ENCODE results near the gene MYL3.

Gene MYL3

GRCh38 chr3:46864061-46864881, 1.0 kb upstream of the MYL3 start:
- no peak overlapping the region for H3K4me3 Mint-ChIP-seq
- no peak overlapping the region for H3K27ac Mint-ChIP-seq
- H3K9me3 Mint-ChIP-seq: no peaks in the 10 kb centered on the region
- no peak for TF ChIP-seq CTCF (IDR thresholded peaks at IDR 0.05)
- H3K27me3 Mint-ChIP-seq (ENCODE audit: low read depth, poor library complexity): no peaks in the 10 kb centered on the region
- H3K36me3 Mint-ChIP-seq (ENCODE audit: low read depth): no peaks in the 10 kb centered on the region
- no peak for DNase-seq
- H3K4me1 Mint-ChIP-seq: peaks cover 39% of the 10 kb centered on the region

- Mint-ChIP-seq H3K9me3 (no peaks in the 10 kb centered on the region), H3K4me3 (no peak overlapping the region)
Measured at GRCh38 chr3:46862369-46863025, 747 bp downstream of the MYL3 start.

GRCh38 chr3:46861605-46862368, 1.5 kb downstream of the MYL3 start:
- no peak for DNase-seq
- no peaks in the 10 kb centered on the region for H3K9me3 Mint-ChIP-seq
- no peaks in the 10 kb centered on the region for H3K36me3 Mint-ChIP-seq (ENCODE audit: low read depth)
- no peak overlapping the region for H3K27ac Mint-ChIP-seq
- H3K4me3 Mint-ChIP-seq: no peak overlapping the region
- H3K27me3 Mint-ChIP-seq (ENCODE audit: low read depth, poor library complexity): peaks cover 2% of the 10 kb centered on the region
- TF ChIP-seq CTCF (IDR thresholded peaks at IDR 0.05): no peak
- H3K4me1 Mint-ChIP-seq: peaks cover 38% of the 10 kb centered on the region

More at GRCh38 chr3:46862369-46863025, 747 bp downstream of the MYL3 start:
- TF ChIP-seq CTCF (IDR thresholded peaks at IDR 0.05): no peak
- H3K27ac Mint-ChIP-seq: no peak overlapping the region
- no peak for DNase-seq
- peaks cover 41% of the 10 kb centered on the region for H3K4me1 Mint-ChIP-seq
- H3K36me3 Mint-ChIP-seq (ENCODE audit: low read depth): no peaks in the 10 kb centered on the region
- no peaks in the 10 kb centered on the region for H3K27me3 Mint-ChIP-seq (ENCODE audit: low read depth, poor library complexity)

- Mint-ChIP-seq H3K4me1 (peaks cover 35% of the 10 kb centered on the region), H3K27ac (no peak overlapping the region), H3K4me3 (no peak overlapping the region), H3K9me3 (no peaks in the 10 kb centered on the region), H3K36me3 (ENCODE audit: low read depth) (no peaks in the 10 kb centered on the region), H3K27me3 (ENCODE audit: low read depth, poor library complexity) (peaks cover 3% of the 10 kb centered on the region)
- peak; percentile 2 for DNase-seq
- TF ChIP-seq CTCF (IDR thresholded peaks at IDR 0.05): no peak
Measured at GRCh38 chr3:46860810-46861604, 2.2 kb downstream of the MYL3 start.

- H3K4me1 Mint-ChIP-seq: peaks cover 35% of the 10 kb centered on the region
- no peaks in the 10 kb centered on the region for H3K36me3 Mint-ChIP-seq (ENCODE audit: low read depth)
- TF ChIP-seq CTCF (IDR thresholded peaks at IDR 0.05): peak; percentile 58
- peaks cover 3% of the 10 kb centered on the region for H3K27me3 Mint-ChIP-seq (ENCODE audit: low read depth, poor library complexity)
- H3K9me3 Mint-ChIP-seq: no peaks in the 10 kb centered on the region
- no peak overlapping the region for H3K27ac Mint-ChIP-seq
- peak; percentile 61 for DNase-seq
- H3K4me3 Mint-ChIP-seq: no peak overlapping the region
Measured at GRCh38 chr3:46860017-46860809, 3.0 kb downstream of the MYL3 start.

Data from nephron progenitor cell (in vitro differentiated cells).